A673 (cell line): ENCODE measurements around the gene SMAD9. TPM values are rescaled to one million over a fixed set of nuclear protein-coding genes. Genes with fewer than 3 reads are reported as not detected.

ENCODE experiments used
- BruUV-seq: library from RNA; stranded (reverse); fragments of 400-500 nt; replicated peaks from 2 replicates; lab custom pipeline; 2021; lab: Mats Ljungman, UMichigan
- CTCF ChIA-PET: fragments of 300-600 bp; sonication (Branson Sonifier 250); formaldehyde crosslinking; loops from one replicate; lab custom pipeline; 2022; ENCODE audit warnings: antibody characterized with exemption; lab: Charles Lee
- POLR2A ChIA-PET: fragments of 300-600 bp; sonication (Branson Sonifier 250); formaldehyde crosslinking; loops from one replicate; lab custom pipeline; 2022; ENCODE audit warnings: antibody characterized with exemption; ENCODE audit not compliant: low non-redundant PET; lab: Charles Lee
- DNase-seq: peaks from one replicate; pipeline ENCODE4 v3.0.0-alpha.2; 2015; ENCODE audit warnings: low spot score
- H3K27ac ChIP-seq: fragments of 200-600 bp; sonication (generic); 2 replicates; pipeline ENCODE4 v1.5.1; 2016; ENCODE audit warnings: mixed run types, low read depth, mild to moderate bottlenecking, mixed read lengths, antibody characterized with exemption, low read length; ENCODE audit not compliant: poor library complexity, severe bottlenecking
- H3K27me3 ChIP-seq: fragments of 200-600 bp; sonication (generic); replicated peaks from 2 replicates; pipeline ENCODE4 v1.6.1; 2017; ENCODE audit warnings: mixed run types, low read depth, mild to moderate bottlenecking, mixed read lengths, antibody characterized with exemption, low read length; ENCODE audit not compliant: insufficient read depth, poor library complexity
- H3K36me3 ChIP-seq: fragments of 200-600 bp; sonication (generic); 2 replicates; pipeline ENCODE4 v1.6.1; 2016; ENCODE audit warnings: mixed run types, mild to moderate bottlenecking, mixed read lengths, antibody characterized with exemption, low read length; ENCODE audit not compliant: insufficient read depth, poor library complexity, severe bottlenecking
- H3K4me1 ChIP-seq: fragments of 200-600 bp; sonication (generic); 2 replicates; pipeline ENCODE4 v1.6.1; 2017; ENCODE audit warnings: mixed run types, mild to moderate bottlenecking, mixed read lengths, antibody characterized with exemption, low read length; ENCODE audit not compliant: insufficient read depth, poor library complexity, severe bottlenecking
- H3K4me3 ChIP-seq: fragments of 200-600 bp; sonication (generic); 2 replicates; pipeline ENCODE4 v1.5.1; 2016; ENCODE audit warnings: low read depth, mixed run types, mild to moderate bottlenecking, mixed read lengths, low read length; ENCODE audit not compliant: poor library complexity, severe bottlenecking
- H3K9me3 ChIP-seq: fragments of 200-600 bp; sonication (generic); 2 replicates; pipeline ENCODE4 v1.6.1; 2016; ENCODE audit warnings: mixed run types, low read depth, mild to moderate bottlenecking, mixed read lengths, antibody characterized with exemption, low read length; ENCODE audit not compliant: poor library complexity, severe bottlenecking
- CTCF ChIP-seq: fragments of 300-800, 200-600 bp; sonication (generic); conservative IDR thresholded peaks from 2 replicates; pipeline ENCODE4 v1.5.1; 2017; ENCODE audit warnings: low read depth, mild to moderate bottlenecking, antibody characterized with exemption, low read length, moderate library complexity, mixed read lengths
- EZH2 ChIP-seq: fragments of 200-600 bp; sonication (generic); IDR thresholded peaks from 2 replicates; pipeline ENCODE4 v1.6.1; 2017; ENCODE audit warnings: borderline replicate concordance, low read depth, mild to moderate bottlenecking, mixed read lengths, antibody characterized with exemption, low read length; ENCODE audit not compliant: poor library complexity, severe bottlenecking
- intact Hi-C: fragments of 100-400 bp; cut with micrococcal nuclease; formaldehyde crosslinking; loops from one replicate; pipeline ENCODE4 v1.10.0; 2022; ENCODE audit not compliant: unreplicated experiment
- total RNA-seq: library from RNA; stranded (reverse); gene quantifications from 2 replicates; pipeline ENCODE4 v1.2.3, GENCODE V29; 2021

The SMAD9 gene
- total RNA-seq, 1 experiment from 2014 or later: 23.3 TPM

GRCh38 chr13:36837354-36838092 lies 82.5 kb downstream of the SMAD9 start:
- BruUV-seq: no TSS peak
- intact Hi-C loops: no loop called here
- no peaks in the 10 kb centered on the region for H3K9me3 ChIP-seq
- H3K27ac ChIP-seq: peak overlapping the region; percentile 57
- no peak for DNase-seq
- H3K27me3 ChIP-seq: no peaks in the 10 kb centered on the region
- H3K36me3 ChIP-seq: peaks cover 6% of the 10 kb centered on the region
- no peak for TF ChIP-seq EZH2
- no peak for TF ChIP-seq CTCF
- H3K4me3 ChIP-seq: no peak overlapping the region
- ChIA-PET CTCF (no interaction called here), POLR2A (no interaction called here)
- H3K4me1 ChIP-seq: peaks cover 49% of the 10 kb centered on the region

GRCh38 chr13:36834299-36834698 lies 85.7 kb downstream of the SMAD9 start:
- Histone ChIP-seq H3K36me3 (peaks cover 9% of the 10 kb centered on the region), H3K4me1 (peaks cover 20% of the 10 kb centered on the region), H3K27ac (no peak overlapping the region), H3K27me3 (no peaks in the 10 kb centered on the region), H3K4me3 (no peak overlapping the region), H3K9me3 (no peaks in the 10 kb centered on the region)
- intact Hi-C loops: no loop called here
- POLR2A ChIA-PET: no interaction called here
- no TSS peak for BruUV-seq
- CTCF ChIA-PET: no interaction called here
- TF ChIP-seq EZH2 (no peak), CTCF (no peak)
- DNase-seq: no peak

GRCh38 chr13:36831291-36831690 lies 88.7 kb downstream of the SMAD9 start:
- no peak for TF ChIP-seq EZH2
- no peak for TF ChIP-seq CTCF
- ChIA-PET POLR2A (no interaction called here), CTCF (no interaction called here)

More at GRCh38 chr13:36831291-36831690, 88.7 kb downstream of the SMAD9 start:
- intact Hi-C loops: no loop called here
- no TSS peak for BruUV-seq
- Histone ChIP-seq H3K36me3 (peaks cover 37% of the 10 kb centered on the region), H3K27me3 (no peaks in the 10 kb centered on the region), H3K4me3 (no peak overlapping the region), H3K4me1 (peaks cover 6% of the 10 kb centered on the region), H3K27ac (no peak overlapping the region), H3K9me3 (no peaks in the 10 kb centered on the region)
- DNase-seq: no peak
